ENCODE results near the gene MBLAC1. TPM values are rescaled to one million over a fixed set of nuclear protein-coding genes. Genes with fewer than 3 reads are reported as not detected.

The MBLAC1 gene
- total and polyA plus RNA-seq, 9 of the 15 experiments (the other 6 are each of a cell fraction or from before 2014, with no cell fraction given), result 0.03 to 3.1 (median 0.52) TPM

DNA sequence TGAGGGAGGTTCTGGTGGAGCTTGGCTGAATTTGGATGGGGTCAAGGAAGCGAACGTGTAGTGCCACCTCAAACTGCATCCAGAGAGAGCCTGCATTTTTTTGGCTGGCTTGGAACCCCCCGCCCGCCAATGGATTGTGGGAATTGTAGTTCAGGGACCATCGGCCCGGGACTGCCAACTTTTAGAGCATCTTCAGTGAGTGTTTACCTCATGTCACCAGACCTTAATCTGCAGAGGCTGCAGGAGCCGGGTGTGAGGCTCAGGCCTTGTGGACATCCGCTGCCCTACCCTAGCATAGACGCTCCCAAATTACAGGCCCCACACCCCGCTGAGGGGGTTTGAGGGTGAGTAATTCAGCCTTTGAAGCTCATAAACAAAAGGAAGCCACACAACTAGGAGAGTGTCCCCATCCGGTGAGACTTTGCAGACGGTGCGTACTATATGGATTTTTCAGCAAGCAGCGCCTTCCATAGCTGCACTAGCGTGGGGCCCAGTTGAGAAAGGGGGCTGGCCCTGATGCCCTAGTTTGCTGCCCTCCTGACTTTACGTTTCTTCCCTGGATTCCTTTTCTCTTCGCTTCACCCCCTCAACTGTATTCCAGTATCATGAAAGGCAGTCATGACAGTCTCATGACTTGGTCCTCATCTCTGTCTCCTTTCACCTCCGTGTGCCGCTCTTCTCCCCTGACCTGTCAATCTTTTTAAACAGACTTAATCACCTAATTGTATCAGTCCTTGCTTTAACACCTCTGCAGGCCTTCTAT, 6.6 kb upstream of the MBLAC1 start (continued):
- TF ChIP-seq SMARCA5 (IDR thresholded peaks at IDR 0.05), result peak; percentile 59; the same call in 1 of the 2 replicates
- 0 out of 4 replicates have a peak, but pooled peaks of 1 of the 2 experiments have one; percentile 46 for TF ChIP-seq SIN3A (IDR thresholded peaks at IDR 0.05; ENCODE audit: borderline replicate concordance in 2 of 2, control insufficient read depth in 1 of 2, low read depth in 2 of 2, low read length in 2 of 2)
- TF ChIP-seq, protein P1, sequence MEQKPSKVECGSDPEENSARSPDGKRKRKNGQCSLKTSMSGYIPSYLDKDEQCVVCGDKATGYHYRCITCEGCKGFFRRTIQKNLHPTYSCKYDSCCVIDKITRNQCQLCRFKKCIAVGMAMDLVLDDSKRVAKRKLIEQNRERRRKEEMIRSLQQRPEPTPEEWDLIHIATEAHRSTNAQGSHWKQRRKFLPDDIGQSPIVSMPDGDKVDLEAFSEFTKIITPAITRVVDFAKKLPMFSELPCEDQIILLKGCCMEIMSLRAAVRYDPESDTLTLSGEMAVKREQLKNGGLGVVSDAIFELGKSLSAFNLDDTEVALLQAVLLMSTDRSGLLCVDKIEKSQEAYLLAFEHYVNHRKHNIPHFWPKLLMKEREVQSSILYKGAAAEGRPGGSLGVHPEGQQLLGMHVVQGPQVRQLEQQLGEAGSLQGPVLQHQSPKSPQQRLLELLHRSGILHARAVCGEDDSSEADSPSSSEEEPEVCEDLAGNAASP (IDR thresholded peaks at IDR 0.05), result no peak
- 0 out of 2 replicates have a peak, but pooled peaks have one; percentile 4 for TF ChIP-seq SPI1 (IDR thresholded peaks at IDR 0.05; ENCODE audit: borderline replicate concordance, low read depth, low read length)
- no peak for TF ChIP-seq NFE2L1 (tag; IDR thresholded peaks at IDR 0.05; ENCODE audit: borderline replicate concordance, low read depth)
- peak; percentile 1; the same call in 1 of the 2 replicates for TF ChIP-seq POLR2G (IDR thresholded peaks at IDR 0.05; ENCODE audit: low read depth, low read length)
- peak; percentile 36; the same call in 1 of the 2 replicates for TF ChIP-seq KLF13 (tag; IDR thresholded peaks at IDR 0.05; ENCODE audit: borderline replicate concordance, low read depth)
- 0 out of 2 replicates have a peak, but pooled peaks have one; percentile 25 for TF ChIP-seq CREM (IDR thresholded peaks at IDR 0.05; ENCODE audit: low read depth)
- no peak for TF ChIP-seq NCOR1 (IDR thresholded peaks at IDR 0.05)
- no peak for TF ChIP-seq NFYB (IDR thresholded peaks at IDR 0.05; ENCODE audit: extremely low read depth, insufficient read length)
- no peak for TF ChIP-seq LARP7 (IDR thresholded peaks at IDR 0.05)
- no peak for TF ChIP-seq MCM7 (IDR thresholded peaks at IDR 0.05)
- no peak for TF ChIP-seq TEAD4 (IDR thresholded peaks at IDR 0.05; ENCODE audit: low read length)
- TF ChIP-seq TEAD4 (CRISPR knock-in tag; IDR thresholded peaks at IDR 0.05; ENCODE audit: borderline replicate concordance), result no peak
- TF ChIP-seq TSC22D4 (tag; IDR thresholded peaks at IDR 0.05), result no peak
- TF ChIP-seq, protein P2, sequence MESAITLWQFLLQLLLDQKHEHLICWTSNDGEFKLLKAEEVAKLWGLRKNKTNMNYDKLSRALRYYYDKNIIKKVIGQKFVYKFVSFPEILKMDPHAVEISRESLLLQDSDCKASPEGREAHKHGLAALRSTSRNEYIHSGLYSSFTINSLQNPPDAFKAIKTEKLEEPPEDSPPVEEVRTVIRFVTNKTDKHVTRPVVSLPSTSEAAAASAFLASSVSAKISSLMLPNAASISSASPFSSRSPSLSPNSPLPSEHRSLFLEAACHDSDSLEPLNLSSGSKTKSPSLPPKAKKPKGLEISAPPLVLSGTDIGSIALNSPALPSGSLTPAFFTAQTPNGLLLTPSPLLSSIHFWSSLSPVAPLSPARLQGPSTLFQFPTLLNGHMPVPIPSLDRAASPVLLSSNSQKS (CRISPR knock-in tag; IDR thresholded peaks at IDR 0.05), result no peak; the same call in 1 of the 2 replicates
- no peak for TF ChIP-seq HEY1 (CRISPR knock-in tag; IDR thresholded peaks at IDR 0.05; ENCODE audit: borderline replicate concordance)
- no peak for TF ChIP-seq EGR1 (conservative IDR thresholded peaks at IDR 0.05)
- TF ChIP-seq HMGN3 (IDR thresholded peaks at IDR 0.05; ENCODE audit: borderline replicate concordance, extremely low read depth, insufficient read length, low read depth, low read length), result no peak
